CD14-positive monocyte (primary cell): ENCODE results near the gene HOXB4. TPM values are rescaled to one million over a fixed set of nuclear protein-coding genes. Genes with fewer than 3 reads are reported as not detected.

Source experiments
- DNase-seq, 3 donors: peaks; one replicate each; pipeline ENCODE4 v3.0.0-alpha.2; 2011 to 2022
- H2AFZ ChIP-seq: 2 replicates; pipeline ENCODE4 v1.6.0; 2012; ENCODE audit warnings: mild to moderate bottlenecking, low read depth, low read length, inconsistent platforms; ENCODE audit not compliant: insufficient read depth, poor library complexity, severe bottlenecking
- H3K27ac ChIP-seq, 2 donors: 1 replicate in 1 of 2; 2 replicates in 1 of 2; pipeline ENCODE4 v1.5.1; 2012 to 2013; ENCODE audit warnings: low read length in 2 of 2, control low read depth in 1 of 2, inconsistent platforms in 1 of 2, low read depth in 1 of 2, mild to moderate bottlenecking in 1 of 2
- H3K27me3 ChIP-seq, 2 donors: one replicate each; pipeline versions ENCODE4 v1.6.0 to v1.6.1; 2011 to 2013; ENCODE audit warnings: low read length in 2 of 2; ENCODE audit not compliant: control insufficient read depth in 2 of 2, insufficient read depth in 2 of 2
- H3K36me3 ChIP-seq, 2 donors: replicated peaks in 1 of 2; 1 replicate in 1 of 2; 2 replicates in 1 of 2; pipeline versions ENCODE4 v1.5.1 to v1.6.1; 2012 to 2013; ENCODE audit warnings: low read length in 2 of 2, control low read depth in 1 of 2, inconsistent platforms in 1 of 2, mild to moderate bottlenecking in 1 of 2; ENCODE audit not compliant: insufficient read depth in 2 of 2, control insufficient read depth in 1 of 2
- H3K4me1 ChIP-seq, 2 donors: 1 replicate in 1 of 2; 2 replicates in 1 of 2; pipeline versions ENCODE4 v1.5.1 to v1.6.1; 2012 to 2013; ENCODE audit warnings: low read length in 2 of 2, control low read depth in 1 of 2, inconsistent platforms in 1 of 2, mild to moderate bottlenecking in 1 of 2, moderate library complexity in 1 of 2; ENCODE audit not compliant: insufficient read depth in 2 of 2, control insufficient read depth in 1 of 2
- H3K4me2 ChIP-seq: replicated peaks from 2 replicates; pipeline ENCODE3; 2012; ENCODE audit warnings: low read length, moderate library complexity, mild to moderate bottlenecking; ENCODE audit not compliant: poor library complexity, severe bottlenecking; ENCODE audit errors: extremely low read depth
- H3K4me3 ChIP-seq, 3 experiments: fragments of 200-600 bp in 1 of 3; sonication (generic) in 1 of 3; replicated peaks in 1 of 3; 1 replicate in 2 of 3; 2 replicates in 1 of 3; pipeline ENCODE4 v1.5.1; 2011 to 2013; ENCODE audit warnings: low read length in 3 of 3, mild to moderate bottlenecking in 3 of 3, control low read depth in 2 of 3, low read depth in 2 of 3, inconsistent platforms in 1 of 3, moderate library complexity in 1 of 3
- H3K79me2 ChIP-seq: 2 replicates; pipeline ENCODE4 v1.6.0; 2012; ENCODE audit warnings: mild to moderate bottlenecking, control low read depth, inconsistent platforms, low read length, moderate library complexity; ENCODE audit not compliant: insufficient read depth
- H3K9ac ChIP-seq: 2 replicates; pipeline ENCODE4 v1.6.0; 2017; ENCODE audit warnings: low read length, mild to moderate bottlenecking; ENCODE audit not compliant: insufficient read depth, poor library complexity, severe bottlenecking
- H3K9me3 ChIP-seq, 2 donors: replicated peaks in 1 of 2; 1 replicate in 1 of 2; 2 replicates in 1 of 2; pipeline versions ENCODE4 v1.5.1 to v1.6.1; 2012 to 2013; ENCODE audit warnings: low read length in 2 of 2, control low read depth in 1 of 2; ENCODE audit not compliant: control insufficient read depth in 1 of 2, insufficient read depth in 1 of 2
- H4K20me1 ChIP-seq: 2 replicates; pipeline ENCODE4 v1.6.0; 2012; ENCODE audit warnings: mild to moderate bottlenecking, low read length, control low read depth, moderate library complexity; ENCODE audit not compliant: insufficient read depth
- H3K27ac Mint-ChIP-seq, 7 donors: one replicate each; pipeline ENCODE4 v1.8.0; 2020; ENCODE audit warnings: mild to moderate bottlenecking in 7 of 7, mixed read lengths in 7 of 7, moderate library complexity in 6 of 7, inconsistent platforms in 2 of 7
- H3K27me3 Mint-ChIP-seq, 3 donors: one replicate each; pipeline ENCODE4 v1.8.0; 2021 to 2022; ENCODE audit warnings: low read depth in 3 of 3, mild to moderate bottlenecking in 3 of 3, mixed read lengths in 3 of 3, moderate library complexity in 3 of 3, inconsistent platforms in 1 of 3
- H3K36me3 Mint-ChIP-seq, 2 donors: one replicate each; pipeline ENCODE4 v1.8.0; 2020; ENCODE audit warnings: mixed read lengths in 2 of 2, inconsistent platforms in 1 of 2, mild to moderate bottlenecking in 1 of 2
- H3K4me1 Mint-ChIP-seq: one replicate; pipeline ENCODE4 v1.8.0; 2020; ENCODE audit warnings: mild to moderate bottlenecking, mixed read lengths
- H3K4me3 Mint-ChIP-seq, 2 donors: one replicate each; pipeline ENCODE4 v1.8.0; 2020; ENCODE audit warnings: mild to moderate bottlenecking in 2 of 2, mixed read lengths in 2 of 2, moderate library complexity in 1 of 2
- H3K9me3 Mint-ChIP-seq, 7 donors: one replicate each; pipeline ENCODE4 v1.8.0; 2020 to 2022; ENCODE audit warnings: mixed read lengths in 7 of 7, mild to moderate bottlenecking in 6 of 7, moderate library complexity in 6 of 7, inconsistent platforms in 2 of 7
- CTCF ChIP-seq: fragments of 200-600 bp; IDR thresholded peaks from one replicate; pipeline ENCODE4 v1.8.0; 2022; ENCODE audit warnings: antibody characterized with exemption, mild to moderate bottlenecking
- WGBS: methylation state at CpG from one replicate; pipeline ENCODE4 v1.1.5; 2013; ENCODE audit warnings: missing lambda C conversion rate; ENCODE audit not compliant: insufficient coverage; 5-methylcytosine and 5-hydroxymethylcytosine counted together
- intact Hi-C, 2 donors: fragments of 100-400 bp; cut with micrococcal nuclease; formaldehyde crosslinking; loops; one replicate each; pipeline versions ENCODE4 v1.15.0 to v1.15.1; 2023
- polyA plus RNA-seq, 3 donors: library from polyadenylated mRNA; depleted of rRNA in 1 of 3; unstranded in 2 of 3; stranded (reverse) in 1 of 3; fragments of 300-500 nt in 2 of 3; fragments of >200 nt in 1 of 3; fragmentation: Illumina TruSeq in 2 of 3; gene quantifications; 1 replicate in 2 of 3; 2 replicates in 1 of 3; pipeline ENCODE4 v1.2.3, GENCODE V29; 2012 to 2021

Gene HOXB4
- polyA plus RNA-seq, 3 donors, result 0.16 TPM; not detected in 2

DNA sequence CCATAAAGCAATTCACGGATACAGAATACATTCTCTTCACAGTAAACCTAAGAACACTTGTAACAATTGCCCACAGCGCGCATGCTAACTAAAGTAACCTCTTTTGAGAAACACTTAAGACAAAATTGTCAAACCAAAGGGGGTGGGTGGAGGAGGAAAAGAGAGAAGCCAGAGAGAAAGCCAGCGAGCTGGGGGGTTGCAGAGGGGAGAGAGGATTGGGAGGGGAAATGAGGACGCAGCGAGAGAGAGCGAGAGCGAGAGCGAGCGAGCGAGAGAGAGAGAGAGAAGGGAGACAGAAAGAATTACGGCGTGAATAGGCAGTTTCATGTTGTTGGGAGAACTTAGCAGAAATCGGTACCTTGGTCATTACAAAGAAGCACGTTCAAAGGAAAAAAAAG, 34.3 kb upstream of the HOXB4 start:
- H3K27me3 Mint-ChIP-seq, result peaks cover 93 to 99% (median 97%) of the 10 kb centered on the region in 3 donors
- H3K27ac Mint-ChIP-seq, result peak overlapping the region in 1 of 7 donors; percentile 4
- Histone ChIP-seq H3K4me2 (peak overlapping the region; percentile 55), H3K27me3 (peaks cover 77 to 98% of the 10 kb centered on the region in 2 donors), H2AFZ (no peak overlapping the region), H4K20me1 (no peaks in the 10 kb centered on the region), H3K79me2 (no peaks in the 10 kb centered on the region), H3K4me3 (peak overlapping the region in 1 of 3 experiments; percentile 49), H3K9ac (no peak overlapping the region), H3K9me3 (peaks cover 9 to 54% of the 10 kb centered on the region in 2 donors), H3K4me1 (peaks cover 36 to 43% of the 10 kb centered on the region in 2 donors), H3K27ac (no peak overlapping the region), H3K36me3 (no peaks in the 10 kb centered on the region)
- peaks cover 9 to 16% of the 10 kb centered on the region in 2 donors for H3K36me3 Mint-ChIP-seq
- H3K4me1 Mint-ChIP-seq, result peaks cover 39% of the 10 kb centered on the region
- TF ChIP-seq CTCF, result no peak
- 1% methylated on average over 11 of the region's 15 CpGs for WGBS
- intact Hi-C loops, result no loop called here
- peak overlapping the region; percentile 58 to 92 for H3K4me3 Mint-ChIP-seq
- no peak for DNase-seq
- peaks cover 0 to 50% (median 27%) of the 10 kb centered on the region in 7 donors for H3K9me3 Mint-ChIP-seq

- Histone ChIP-seq H3K4me2 (peak overlapping the region; percentile 99), H3K9me3 (peaks cover 9 to 48% of the 10 kb centered on the region in 2 donors), H3K36me3 (no peaks in the 10 kb centered on the region), H3K27ac (no peak overlapping the region), H4K20me1 (no peaks in the 10 kb centered on the region), H3K4me1 (peaks cover 36 to 43% of the 10 kb centered on the region in 2 donors), H3K9ac (no peak overlapping the region), H3K4me3 (peak overlapping the region in 1 of 3 experiments; percentile 78), H3K27me3 (peaks cover 73 to 98% of the 10 kb centered on the region in 2 donors), H2AFZ (no peak overlapping the region), H3K79me2 (no peaks in the 10 kb centered on the region)
- no peak for TF ChIP-seq CTCF
- H3K9me3 Mint-ChIP-seq, result peaks cover 0 to 49% (median 27%) of the 10 kb centered on the region in 7 donors
- H3K4me1 Mint-ChIP-seq, result peaks cover 39% of the 10 kb centered on the region
- WGBS, result 2% methylated on average over 17 of the region's 36 CpGs
- peak overlapping the region in 1 of 7 donors; percentile 60 for H3K27ac Mint-ChIP-seq
- intact Hi-C loops, result no loop called here
- peak overlapping the region; percentile 80 to 96 for H3K4me3 Mint-ChIP-seq
- peaks cover 93 to 98% (median 96%) of the 10 kb centered on the region in 3 donors for H3K27me3 Mint-ChIP-seq
- DNase-seq, result no peak
- H3K36me3 Mint-ChIP-seq, result peaks cover 9 to 16% of the 10 kb centered on the region in 2 donors
Measured at GRCh38 chr17:48611681-48612455, 33.7 kb upstream of the HOXB4 start.
